ENCODE data around the gene TTC22.

TTC22 gene

DNA sequence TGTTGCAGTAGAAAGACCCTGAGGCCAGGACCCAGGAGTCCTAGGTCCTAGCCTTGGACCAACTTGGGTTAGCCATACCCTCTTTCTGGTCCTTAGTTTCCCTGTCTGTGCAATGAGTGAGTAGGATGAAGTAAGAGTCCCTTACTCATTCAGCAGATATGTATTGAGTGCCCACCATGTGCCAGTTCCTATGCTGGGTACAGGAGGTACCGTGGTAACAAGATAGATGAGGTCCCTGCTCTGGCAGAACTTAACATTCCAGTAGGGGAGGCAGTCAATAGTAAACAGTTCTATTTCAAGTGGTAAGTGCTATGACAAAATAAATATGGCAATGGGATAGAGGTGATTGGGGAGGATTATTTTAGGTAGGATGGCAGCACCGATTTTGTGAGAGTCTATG is 18.5 kb downstream of the TTC22 start:
- Histone ChIP-seq H3K79me2 (ENCODE audit: insufficient read depth, low read length) (no peaks in the 10 kb centered on the region), H3K4me2 (ENCODE audit: low read length) (no peak overlapping the region), H4K20me1 (ENCODE audit: insufficient read depth, low read length) (no peaks in the 10 kb centered on the region), H3K27ac (ENCODE audit: low read depth, low read length, poor library complexity, severe bottlenecking) (no peak overlapping the region), H3K27me3 (ENCODE audit: insufficient read depth, low read length) (no peaks in the 10 kb centered on the region), H3K4me1 (ENCODE audit: insufficient read depth, low read length, severe bottlenecking) (no peaks in the 10 kb centered on the region), H2AFZ (ENCODE audit: low read length) (no peak overlapping the region), H3K9me2 (ENCODE audit: low read depth, low read length) (no peaks in the 10 kb centered on the region), H3K4me3 (ENCODE audit: low read depth, low read length, poor library complexity, severe bottlenecking) (no peak overlapping the region), H3K36me3 (ENCODE audit: insufficient read depth, low read length) (no peaks in the 10 kb centered on the region), H3K9me3 (ENCODE audit: low read length) (no peaks in the 10 kb centered on the region), H3F3A (ENCODE audit: insufficient read depth, low read length) (no peaks in the 10 kb centered on the region), H3K9ac (ENCODE audit: low read length) (no peak overlapping the region)
- TF ChIP-seq, protein P1, sequence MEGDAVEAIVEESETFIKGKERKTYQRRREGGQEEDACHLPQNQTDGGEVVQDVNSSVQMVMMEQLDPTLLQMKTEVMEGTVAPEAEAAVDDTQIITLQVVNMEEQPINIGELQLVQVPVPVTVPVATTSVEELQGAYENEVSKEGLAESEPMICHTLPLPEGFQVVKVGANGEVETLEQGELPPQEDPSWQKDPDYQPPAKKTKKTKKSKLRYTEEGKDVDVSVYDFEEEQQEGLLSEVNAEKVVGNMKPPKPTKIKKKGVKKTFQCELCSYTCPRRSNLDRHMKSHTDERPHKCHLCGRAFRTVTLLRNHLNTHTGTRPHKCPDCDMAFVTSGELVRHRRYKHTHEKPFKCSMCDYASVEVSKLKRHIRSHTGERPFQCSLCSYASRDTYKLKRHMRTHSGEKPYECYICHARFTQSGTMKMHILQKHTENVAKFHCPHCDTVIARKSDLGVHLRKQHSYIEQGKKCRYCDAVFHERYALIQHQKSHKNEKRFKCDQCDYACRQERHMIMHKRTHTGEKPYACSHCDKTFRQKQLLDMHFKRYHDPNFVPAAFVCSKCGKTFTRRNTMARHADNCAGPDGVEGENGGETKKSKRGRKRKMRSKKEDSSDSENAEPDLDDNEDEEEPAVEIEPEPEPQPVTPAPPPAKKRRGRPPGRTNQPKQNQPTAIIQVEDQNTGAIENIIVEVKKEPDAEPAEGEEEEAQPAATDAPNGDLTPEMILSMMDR (IDR thresholded peaks at IDR 0.05; ENCODE audit: low read length) = no peak
- no peak for TF ChIP-seq EZH2 (IDR thresholded peaks at IDR 0.05; ENCODE audit: borderline replicate concordance, low read length)

DNA sequence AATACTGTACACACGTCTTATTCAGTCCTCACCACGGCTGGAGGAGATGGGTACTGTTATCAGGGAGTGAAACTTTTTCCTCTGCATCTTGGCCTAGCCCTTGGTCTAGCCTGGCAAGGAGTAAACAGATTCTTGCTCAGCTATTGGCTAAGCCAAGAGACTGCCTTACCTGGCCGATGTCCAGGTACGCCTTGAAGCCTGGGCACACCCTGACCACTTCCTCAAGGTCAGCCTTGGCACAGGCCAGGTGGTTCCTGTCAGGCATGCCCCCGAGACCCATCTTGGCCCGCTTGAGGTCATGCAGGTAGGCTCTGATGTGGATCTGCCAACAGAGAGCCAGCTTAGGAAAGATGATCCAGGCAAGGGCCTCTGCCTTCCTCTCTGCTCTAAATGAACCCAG is 19.0 kb downstream of the TTC22 start:
- Histone ChIP-seq H3K9ac (ENCODE audit: low read length) (no peak overlapping the region), H3K9me3 (ENCODE audit: low read length) (no peaks in the 10 kb centered on the region), H3K4me2 (ENCODE audit: low read length) (no peak overlapping the region), H3K79me2 (ENCODE audit: insufficient read depth, low read length) (no peaks in the 10 kb centered on the region), H3K4me1 (ENCODE audit: insufficient read depth, low read length, severe bottlenecking) (no peaks in the 10 kb centered on the region), H3K27ac (ENCODE audit: low read depth, low read length, poor library complexity, severe bottlenecking) (no peak overlapping the region), H2AFZ (ENCODE audit: low read length) (no peak overlapping the region), H3F3A (ENCODE audit: insufficient read depth, low read length) (no peaks in the 10 kb centered on the region), H3K9me2 (ENCODE audit: low read depth, low read length) (no peaks in the 10 kb centered on the region), H3K4me3 (ENCODE audit: low read depth, low read length, poor library complexity, severe bottlenecking) (no peak overlapping the region), H3K36me3 (ENCODE audit: insufficient read depth, low read length) (no peaks in the 10 kb centered on the region), H3K27me3 (ENCODE audit: insufficient read depth, low read length) (no peaks in the 10 kb centered on the region), H4K20me1 (ENCODE audit: insufficient read depth, low read length) (no peaks in the 10 kb centered on the region)
- TF ChIP-seq EZH2 (IDR thresholded peaks at IDR 0.05; ENCODE audit: borderline replicate concordance, low read length) = no peak
- TF ChIP-seq, protein P1 (IDR thresholded peaks at IDR 0.05; ENCODE audit: low read length) = no peak

DNA sequence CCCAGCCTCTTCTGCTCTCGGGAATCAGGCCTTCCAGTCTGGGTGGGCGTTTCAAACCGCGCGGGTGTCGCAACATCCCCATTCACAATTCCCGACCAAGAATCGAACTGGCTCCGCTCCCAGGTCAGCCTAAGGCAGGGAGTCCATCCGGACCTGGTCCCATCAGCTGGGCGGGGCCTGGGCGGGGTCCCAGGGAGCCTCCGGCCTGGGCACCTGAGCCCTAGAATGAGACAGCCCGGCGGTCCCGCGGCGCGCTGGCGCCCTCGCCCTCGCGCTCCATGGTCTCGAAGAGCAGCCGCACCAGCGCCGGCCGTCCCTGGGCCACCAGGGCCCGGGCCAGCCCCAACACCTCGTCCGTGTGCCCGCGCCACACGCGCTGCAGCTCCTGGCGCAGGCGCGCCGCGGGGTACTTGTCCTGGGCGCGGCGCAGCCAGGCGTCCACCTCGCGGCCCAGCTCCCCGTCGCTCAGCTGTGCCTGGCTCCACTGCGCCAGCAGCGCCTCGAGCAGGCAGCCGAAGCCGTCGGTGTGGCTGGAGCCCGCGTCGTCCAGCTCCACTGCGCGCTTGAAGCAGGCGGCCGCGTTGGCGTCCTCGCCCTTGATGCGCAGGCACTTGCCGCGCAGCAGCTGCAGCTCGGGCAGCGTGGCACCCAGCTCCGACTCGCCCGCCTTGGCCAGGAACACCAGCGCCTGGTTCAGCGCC is 19.9 kb downstream of the TTC22 start:
- Histone ChIP-seq H3K4me1 (ENCODE audit: insufficient read depth, low read length, severe bottlenecking) (no peaks in the 10 kb centered on the region), H3F3A (ENCODE audit: insufficient read depth, low read length) (no peaks in the 10 kb centered on the region), H3K9ac (ENCODE audit: low read length) (no peak overlapping the region), H3K79me2 (ENCODE audit: insufficient read depth, low read length) (no peaks in the 10 kb centered on the region), H2AFZ (ENCODE audit: low read length) (no peak overlapping the region), H3K9me3 (ENCODE audit: low read length) (no peaks in the 10 kb centered on the region), H3K9me2 (ENCODE audit: low read depth, low read length) (no peaks in the 10 kb centered on the region), H3K36me3 (ENCODE audit: insufficient read depth, low read length) (no peaks in the 10 kb centered on the region), H3K4me2 (ENCODE audit: low read length) (no peak overlapping the region), H3K27me3 (ENCODE audit: insufficient read depth, low read length) (no peaks in the 10 kb centered on the region), H4K20me1 (ENCODE audit: insufficient read depth, low read length) (no peaks in the 10 kb centered on the region), H3K27ac (ENCODE audit: low read depth, low read length, poor library complexity, severe bottlenecking) (no peak overlapping the region), H3K4me3 (ENCODE audit: low read depth, low read length, poor library complexity, severe bottlenecking) (no peak overlapping the region)
- no peak for TF ChIP-seq EZH2 (IDR thresholded peaks at IDR 0.05; ENCODE audit: borderline replicate concordance, low read length)
- TF ChIP-seq, protein P1 (IDR thresholded peaks at IDR 0.05; ENCODE audit: low read length) = no peak
